Loucy (cell line): ENCODE data around the gene KLF15.

Experiments used
- H2AFZ ChIP-seq: fragments of 200-600 bp; sonication (generic); 2 replicates; pipeline ENCODE4 v1.6.0; 2016; ENCODE audit warnings: antibody characterized with exemption, mild to moderate bottlenecking, low read length, moderate library complexity
- H3F3A ChIP-seq: fragments of 200-600 bp; 2 replicates; pipeline ENCODE4 v1.6.0; 2016; ENCODE audit warnings: antibody characterized with exemption, low read depth, mild to moderate bottlenecking
- H3K27me3 ChIP-seq: fragments of 200-600 bp; sonication (generic); 2 replicates; pipeline ENCODE4 v1.6.1; 2014; ENCODE audit warnings: low read length, mild to moderate bottlenecking; ENCODE audit not compliant: insufficient read depth, poor library complexity, severe bottlenecking
- H3K36me3 ChIP-seq: fragments of 200-600 bp; sonication (generic); 2 replicates; pipeline ENCODE4 v1.6.1; 2016; ENCODE audit warnings: low read length; ENCODE audit not compliant: insufficient read depth
- H3K4me1 ChIP-seq: fragments of 200-600 bp; sonication (generic); 2 replicates; pipeline ENCODE4 v1.5.1; 2014; ENCODE audit warnings: low read length, mild to moderate bottlenecking; ENCODE audit not compliant: insufficient read depth, poor library complexity, severe bottlenecking
- H3K4me2 ChIP-seq: fragments of 200-600 bp; sonication (generic); 2 replicates; pipeline ENCODE4 v1.6.0; 2014; ENCODE audit warnings: antibody characterized with exemption, low read length, low read depth, mild to moderate bottlenecking; ENCODE audit not compliant: poor library complexity, severe bottlenecking
- H3K4me3 ChIP-seq: fragments of 200-600 bp; sonication (generic); 2 replicates; pipeline ENCODE4 v1.5.1; 2014; ENCODE audit warnings: low read length, mild to moderate bottlenecking, mixed read lengths; ENCODE audit not compliant: poor library complexity, severe bottlenecking
- H3K79me2 ChIP-seq: fragments of 200-600 bp; sonication (generic); 2 replicates; pipeline ENCODE4 v1.6.1; 2014; ENCODE audit warnings: low read length; ENCODE audit not compliant: insufficient read depth
- H3K9ac ChIP-seq: fragments of 200-600 bp; sonication (generic); 2 replicates; pipeline ENCODE4 v1.6.0; 2014; ENCODE audit warnings: mild to moderate bottlenecking, low read depth, low read length, moderate library complexity; ENCODE audit not compliant: poor library complexity, severe bottlenecking
- H3K9me2 ChIP-seq: fragments of 200-600 bp; sonication (generic); replicated peaks from 2 replicates; pipeline ENCODE4 v1.6.1; 2016; ENCODE audit warnings: low read depth, low read length, mixed read lengths
- H3K9me3 ChIP-seq: fragments of 200-600 bp; sonication (generic); 2 replicates; pipeline ENCODE4 v1.6.1; 2014; ENCODE audit warnings: mild to moderate bottlenecking, antibody characterized with exemption, low read length, low read depth; ENCODE audit not compliant: insufficient read depth
- H4K20me1 ChIP-seq: fragments of 200-600 bp; sonication (generic); 2 replicates; pipeline ENCODE4 v1.6.0; 2014; ENCODE audit warnings: antibody characterized with exemption, low read length, mild to moderate bottlenecking; ENCODE audit not compliant: insufficient read depth, poor library complexity, severe bottlenecking
- CTCF ChIP-seq: fragments of 200-600 bp; sonication (generic); conservative IDR thresholded peaks from 2 replicates; pipeline ENCODE4 v1.5.1; 2014; ENCODE audit warnings: mild to moderate bottlenecking, antibody characterized with exemption, low read length
- EZH2phosphoT487 ChIP-seq: fragments of 200-600 bp; IDR thresholded peaks from 2 replicates; pipeline ENCODE4 v1.6.1; 2018; ENCODE audit warnings: antibody characterized with exemption, mild to moderate bottlenecking, moderate library complexity, borderline replicate concordance

Gene KLF15

GRCh38 chr3:126309861-126310655 lies 47.1 kb downstream of the KLF15 start:
- Histone ChIP-seq H3K79me2 (no peaks in the 10 kb centered on the region), H4K20me1 (no peaks in the 10 kb centered on the region), H3K4me3 (no peak overlapping the region), H3K9me3 (no peaks in the 10 kb centered on the region), H3F3A (no peaks in the 10 kb centered on the region), H2AFZ (no peak overlapping the region), H3K9me2 (no peaks in the 10 kb centered on the region), H3K36me3 (no peaks in the 10 kb centered on the region), H3K27me3 (no peaks in the 10 kb centered on the region), H3K4me2 (no peak overlapping the region), H3K4me1 (no peaks in the 10 kb centered on the region), H3K9ac (no peak overlapping the region)
- TF ChIP-seq EZH2phosphoT487 (no peak), CTCF (no peak)

- Histone ChIP-seq H2AFZ (no peak overlapping the region), H3K9ac (no peak overlapping the region), H3F3A (no peaks in the 10 kb centered on the region), H3K79me2 (no peaks in the 10 kb centered on the region), H3K9me3 (no peaks in the 10 kb centered on the region), H3K27me3 (no peaks in the 10 kb centered on the region), H4K20me1 (no peaks in the 10 kb centered on the region), H3K36me3 (no peaks in the 10 kb centered on the region), H3K4me3 (no peak overlapping the region), H3K9me2 (no peaks in the 10 kb centered on the region), H3K4me2 (no peak overlapping the region), H3K4me1 (no peaks in the 10 kb centered on the region)
- TF ChIP-seq EZH2phosphoT487 = no peak
- no peak for TF ChIP-seq CTCF
These were observed 48.0 kb downstream of the KLF15 start for GRCh38 chr3:126309165-126309564.

GRCh38 chr3:126308394-126309125 lies 48.6 kb downstream of the KLF15 start:
- Histone ChIP-seq H3K9ac (no peak overlapping the region), H3F3A (no peaks in the 10 kb centered on the region), H3K27me3 (no peaks in the 10 kb centered on the region), H3K79me2 (no peaks in the 10 kb centered on the region), H4K20me1 (no peaks in the 10 kb centered on the region), H3K9me2 (no peaks in the 10 kb centered on the region), H3K36me3 (no peaks in the 10 kb centered on the region), H3K4me2 (no peak overlapping the region), H3K4me1 (no peaks in the 10 kb centered on the region), H3K9me3 (no peaks in the 10 kb centered on the region), H2AFZ (no peak overlapping the region), H3K4me3 (no peak overlapping the region)
- TF ChIP-seq CTCF = no peak
- TF ChIP-seq EZH2phosphoT487 = no peak
